Fibroblast of lung (primary cell): ENCODE measurements around the gene MS4A3.

ENCODE experiments used
- CTCF ChIP-seq, 2 donors: IDR thresholded peaks in 1 of 2; conservative IDR thresholded peaks in 1 of 2; 1 replicate in 1 of 2; 2 replicates in 1 of 2; pipeline ENCODE4 v1.5.1; 2011 to 2012; ENCODE audit warnings: low read length in 2 of 2, control low read depth in 1 of 2, inconsistent platforms in 1 of 2, low read depth in 1 of 2, mild to moderate bottlenecking in 1 of 2
- EZH2 ChIP-seq: IDR thresholded peaks from 2 replicates; pipeline ENCODE4 v1.5.1; 2012; ENCODE audit warnings: low read length, control low read depth, mild to moderate bottlenecking; ENCODE audit errors: missing control alignments

DNA sequence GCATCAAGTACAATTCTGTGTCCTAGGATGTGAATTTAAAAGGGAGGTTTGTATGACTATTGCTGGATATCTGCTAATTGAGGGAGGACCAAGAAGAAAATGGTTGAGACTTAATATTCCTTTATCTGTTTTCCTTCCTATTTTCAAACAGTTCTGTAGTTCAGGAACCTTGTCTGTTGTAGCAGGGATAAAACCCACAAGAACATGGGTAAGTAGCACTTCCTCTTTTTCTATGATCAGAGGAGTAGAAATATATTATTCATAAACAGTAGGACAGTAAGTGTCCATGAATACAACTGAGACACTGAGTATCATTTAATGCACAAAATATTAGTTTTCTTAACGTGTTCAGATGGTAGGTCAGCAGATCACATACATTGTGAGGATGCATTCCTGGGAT lies 7.6 kb downstream of the MS4A3 start:
- TF ChIP-seq EZH2 (no peak), CTCF (conservative IDR thresholded peaks at IDR 0.05 in 1 of 2, IDR thresholded peaks at IDR 0.05 in 1 of 2; ENCODE audit: low read depth in 1 of 2, low read length in 2 of 2) (no peak)
